Measurements from ENCODE around the gene CDC42.

DNA sequence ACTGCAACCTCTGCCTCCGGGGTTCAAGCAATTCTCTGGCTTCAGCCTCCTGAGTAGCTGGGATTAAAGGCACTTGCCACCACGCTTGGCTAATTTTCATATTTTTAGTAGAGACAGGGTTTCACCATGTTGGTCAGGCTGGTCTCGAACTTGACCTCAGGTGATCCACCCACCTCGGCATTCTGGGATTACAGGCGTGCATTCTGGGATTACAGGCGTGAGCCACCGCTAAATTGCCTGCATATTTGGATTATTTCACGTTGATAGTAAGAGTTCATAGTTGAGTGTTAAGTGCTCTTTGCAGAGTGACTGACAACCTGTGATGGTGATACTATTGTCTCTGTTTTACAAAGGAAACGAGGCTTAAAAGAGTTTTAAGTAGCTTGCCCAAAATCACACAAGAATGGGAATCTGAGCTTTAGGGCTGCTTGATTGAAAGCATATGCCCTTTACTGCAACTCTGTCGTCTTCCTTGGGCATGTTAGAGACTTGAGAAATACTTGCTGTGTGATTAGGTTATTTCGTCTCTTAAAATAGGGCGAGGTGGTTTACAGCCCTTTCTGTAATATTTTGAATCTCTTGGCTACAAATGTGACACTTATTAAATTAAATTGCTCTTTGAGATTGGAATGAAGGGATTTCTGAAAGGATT, 12.4 kb downstream of the CDC42 start:
- TF ChIP-seq CTCF (IDR thresholded peaks at IDR 0.05 in 8 of 11, conservative IDR thresholded peaks at IDR 0.05 in 3 of 11) (no peak), POLR2A (IDR thresholded peaks at IDR 0.05) (no peak)

All from spleen (tissue), 7 donors.